ENCODE results near the gene ZFYVE1. TPM values are rescaled to one million over a fixed set of nuclear protein-coding genes. Genes with fewer than 3 reads are reported as not detected.

The ZFYVE1 gene
- total and polyA plus RNA-seq, 10 of the 15 experiments (the other 5 are each of a cell fraction or from before 2014, with no cell fraction given): 1.2 to 13.3 (median 6.4) TPM

DNA sequence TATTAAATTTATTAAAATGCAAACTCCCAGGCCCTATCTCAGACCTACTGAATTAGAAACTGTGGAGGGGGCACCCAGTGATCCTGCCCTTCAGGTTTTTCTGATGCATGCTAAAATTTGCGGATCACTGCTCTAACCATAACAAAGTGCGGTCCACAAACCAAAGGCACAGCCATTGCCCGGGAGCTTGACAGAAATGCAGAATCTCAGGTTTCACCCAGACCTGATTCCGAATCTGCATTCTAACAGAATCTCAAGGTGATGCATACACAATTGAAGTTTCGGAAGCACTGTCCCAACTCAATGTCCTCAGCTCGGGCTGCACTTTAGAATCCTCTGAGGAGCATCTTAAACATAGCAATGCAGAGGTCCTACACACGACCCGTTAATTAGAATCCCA, 46.0 kb downstream of the ZFYVE1 start:
- over 99% methylated on average over 8 of the region's 8 CpGs for WGBS (ENCODE audit: insufficient coverage, insufficient replicate concordance, low lambda C conversion rate, missing lambda C conversion rate)
- ChIA-PET SMC1A (ENCODE audit: uncharacterized antibody, unreplicated experiment) (no interaction called here), RAD21 (ENCODE audit: unreplicated experiment) (no interaction called here), POLR2A (interaction anchor here (0.5 kb wide), 1 partner anchor 116 kb away, joined by 3 read pairs; no protein-coding TSS in a partner anchor), CTCF (no interaction called here)
- H4K20me1 ChIP-seq (ENCODE audit: control insufficient read depth, insufficient read depth): no peaks in the 10 kb centered on the region
- H3K9ac ChIP-seq (ENCODE audit: control insufficient read depth, insufficient read depth, low read length): no peak overlapping the region
- no peaks in the 10 kb centered on the region for H3K27me3 ChIP-seq (replicated peaks in 1 of 2; ENCODE audit: control insufficient read depth in 2 of 2, insufficient read depth in 2 of 2, low read length in 1 of 2)
- no peak overlapping the region for H2AFZ ChIP-seq (ENCODE audit: control insufficient read depth, low read depth, low read length)
- no peaks in the 10 kb centered on the region for H3K4me1 ChIP-seq (ENCODE audit: control insufficient read depth, insufficient read depth, low read length)
- DNase-seq (ENCODE audit: low read depth, low spot score) (no peak), ATAC-seq (no peak), FAIRE-seq (no peak)
- no peaks in the 10 kb centered on the region for H3K9me3 ChIP-seq (replicated peaks; ENCODE audit: control insufficient read depth, insufficient read depth, low read length)
- peaks cover 2 to 5% of the 10 kb centered on the region in 2 experiments; a peak in 3 of 4 replicates for H3K36me3 ChIP-seq (ENCODE audit: control insufficient read depth in 2 of 2, insufficient read depth in 2 of 2, low read length in 1 of 2)
- in situ Hi-C loops (cut with MboI) (no loop called here), intact Hi-C loops (cut with micrococcal nuclease; ENCODE audit: unreplicated experiment) (no loop called here)
- H3K27ac ChIP-seq (ENCODE audit: control insufficient read depth, insufficient read depth): no peak overlapping the region
- no peak for TF ChIP-seq TAF1 (IDR thresholded peaks at IDR 0.05; ENCODE audit: borderline replicate concordance, low read depth, low read length)
- TF ChIP-seq TBL1XR1 (IDR thresholded peaks at IDR 0.05; ENCODE audit: low read depth, low read length): no peak
- TF ChIP-seq STAT3 (IDR thresholded peaks at IDR 0.05; ENCODE audit: low read depth, low read length): no peak
- no peak for TF ChIP-seq ZBTB4 (CRISPR knock-in tag; IDR thresholded peaks at IDR 0.05)
- no peak for TF ChIP-seq CREB1 (IDR thresholded peaks at IDR 0.05; ENCODE audit: low read depth)
- TF ChIP-seq, protein P1, sequence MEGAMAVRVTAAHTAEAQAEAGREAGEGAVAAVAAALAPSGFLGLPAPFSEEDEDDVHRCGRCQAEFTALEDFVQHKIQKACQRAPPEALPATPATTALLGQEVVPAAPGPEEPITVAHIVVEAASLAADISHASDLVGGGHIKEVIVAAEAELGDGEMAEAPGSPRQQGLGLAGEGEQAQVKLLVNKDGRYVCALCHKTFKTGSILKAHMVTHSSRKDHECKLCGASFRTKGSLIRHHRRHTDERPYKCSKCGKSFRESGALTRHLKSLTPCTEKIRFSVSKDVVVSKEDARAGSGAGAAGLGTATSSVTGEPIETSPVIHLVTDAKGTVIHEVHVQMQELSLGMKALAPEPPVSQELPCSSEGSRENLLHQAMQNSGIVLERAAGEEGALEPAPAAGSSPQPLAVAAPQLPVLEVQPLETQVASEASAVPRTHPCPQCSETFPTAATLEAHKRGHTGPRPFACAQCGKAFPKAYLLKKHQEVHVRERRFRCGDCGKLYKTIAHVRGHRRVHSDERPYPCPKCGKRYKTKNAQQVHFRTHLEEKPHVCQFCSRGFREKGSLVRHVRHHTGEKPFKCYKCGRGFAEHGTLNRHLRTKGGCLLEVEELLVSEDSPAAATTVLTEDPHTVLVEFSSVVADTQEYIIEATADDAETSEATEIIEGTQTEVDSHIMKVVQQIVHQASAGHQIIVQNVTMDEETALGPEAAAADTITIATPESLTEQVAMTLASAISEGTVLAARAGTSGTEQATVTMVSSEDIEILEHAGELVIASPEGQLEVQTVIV (IDR thresholded peaks at IDR 0.05; ENCODE audit: borderline replicate concordance, partially characterized antibody): no peak
- no peak for TF ChIP-seq ZNF207 (IDR thresholded peaks at IDR 0.05; ENCODE audit: borderline replicate concordance)
- TF ChIP-seq YBX1 (IDR thresholded peaks at IDR 0.05): no peak
- no peak for TF ChIP-seq NR2F1 (conservative IDR thresholded peaks at IDR 0.05)
- no peak for TF ChIP-seq CBX3 (IDR thresholded peaks at IDR 0.05; ENCODE audit: borderline replicate concordance, low read depth)
- no peak for TF ChIP-seq NFIC (IDR thresholded peaks at IDR 0.05; ENCODE audit: low read depth, low read length)
- no peak for TF ChIP-seq HDAC6 (IDR thresholded peaks at IDR 0.05; ENCODE audit: unreplicated experiment)
- no peak for TF ChIP-seq TARDBP (IDR thresholded peaks at IDR 0.05; ENCODE audit: borderline replicate concordance)
- TF ChIP-seq CHD4 (IDR thresholded peaks at IDR 0.05): no peak
- TF ChIP-seq JUNB (IDR thresholded peaks at IDR 0.05): no peak
- no peaks in the 10 kb centered on the region for H3K79me2 ChIP-seq (ENCODE audit: control insufficient read depth, insufficient read depth, low read length)
- no TSS peak for BruUV-seq (replicated peaks)
- H3K4me3 ChIP-seq: no peak overlapping the region
- H3K4me2 ChIP-seq (ENCODE audit: control insufficient read depth, insufficient read depth): no peak overlapping the region

Data from GM12878 (cell line).